Measurements from ENCODE around the gene ZEB2.

Gene ZEB2

DNA sequence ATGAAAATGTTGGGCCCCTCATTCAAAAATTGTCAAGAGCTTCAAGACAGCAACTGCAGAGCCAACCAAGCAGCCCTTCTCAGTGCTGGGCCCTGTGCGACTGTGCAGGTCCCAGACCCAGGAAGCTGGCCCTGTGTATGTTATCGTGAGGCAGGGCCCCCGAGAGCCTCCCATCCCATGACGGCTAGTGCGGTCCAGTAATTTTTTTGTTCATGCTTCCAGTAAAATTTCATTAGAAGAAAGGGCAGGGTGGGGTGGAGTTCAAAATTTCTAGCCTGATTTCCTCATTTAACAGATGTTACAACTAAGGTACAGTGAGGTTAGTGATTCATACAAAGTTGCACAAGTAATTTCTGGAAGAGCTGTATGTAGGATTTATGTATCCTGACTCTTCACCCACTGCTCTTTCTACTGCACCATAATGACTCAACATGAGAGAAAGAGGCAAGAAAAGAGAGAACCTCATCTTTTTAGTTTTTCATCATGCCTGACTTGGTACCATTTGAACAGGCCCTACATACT lies 105.5 kb downstream of the ZEB2 start:
- DNase-seq, result no peak

DNA sequence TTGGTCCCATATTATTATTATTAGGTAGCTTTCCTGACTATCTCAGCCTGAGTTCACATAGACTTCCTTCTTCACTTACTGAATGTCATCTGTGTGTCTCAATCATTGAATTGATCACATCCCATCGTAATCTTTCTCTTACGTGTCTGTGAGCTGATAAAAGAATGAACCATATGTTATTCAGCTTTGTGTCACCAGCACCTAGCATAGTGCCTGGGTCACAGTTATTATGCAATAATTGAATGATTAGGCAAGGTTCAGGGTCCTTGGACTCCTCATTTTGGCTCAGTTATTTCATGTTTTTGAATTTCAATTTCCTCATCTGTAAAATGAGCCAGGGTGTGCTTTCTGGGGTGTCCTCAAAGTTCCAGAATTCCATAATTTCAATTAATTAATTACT lies 107.2 kb downstream of the ZEB2 start:
- DNase-seq, result no peak

DNA sequence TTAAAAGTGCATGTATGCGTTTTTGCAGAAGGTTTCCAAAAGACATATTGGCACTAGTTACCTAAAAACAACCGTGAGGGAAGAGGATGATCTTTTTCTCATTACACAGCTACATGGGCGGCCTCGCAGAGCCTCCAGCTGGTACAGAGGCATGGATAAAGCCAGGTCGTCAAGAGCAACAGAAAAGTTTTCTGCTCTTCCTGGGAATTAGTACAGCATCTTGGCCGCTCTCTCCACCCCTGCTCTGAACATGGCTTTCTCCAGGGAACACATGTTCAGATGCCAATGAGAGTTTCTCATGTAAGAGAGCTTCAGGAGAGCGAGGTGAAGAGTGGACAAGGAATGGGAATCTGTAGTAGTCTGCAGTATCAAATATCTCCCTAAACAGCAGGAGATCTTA lies 108.4 kb downstream of the ZEB2 start:
- DNase-seq, result no peak

DNA sequence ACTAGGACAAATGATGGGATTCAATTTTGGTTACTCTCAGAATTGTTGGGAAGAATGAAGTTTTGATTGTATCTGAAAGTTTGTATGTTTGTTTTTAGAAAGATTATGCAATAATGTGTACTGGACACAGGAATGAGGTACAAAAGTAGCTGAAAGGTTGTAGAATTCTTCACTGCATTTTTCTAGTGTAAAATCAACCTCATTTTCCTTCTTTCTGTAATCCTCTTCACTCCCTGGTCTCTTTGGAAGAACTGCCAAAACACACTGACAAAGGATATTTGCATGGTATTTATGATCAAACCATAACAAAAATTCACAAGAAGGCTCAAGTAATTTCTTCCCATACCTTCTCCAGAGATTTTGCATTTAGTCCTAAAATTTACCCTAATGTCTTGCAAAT lies 110.7 kb downstream of the ZEB2 start:
- no peak for DNase-seq

DNA sequence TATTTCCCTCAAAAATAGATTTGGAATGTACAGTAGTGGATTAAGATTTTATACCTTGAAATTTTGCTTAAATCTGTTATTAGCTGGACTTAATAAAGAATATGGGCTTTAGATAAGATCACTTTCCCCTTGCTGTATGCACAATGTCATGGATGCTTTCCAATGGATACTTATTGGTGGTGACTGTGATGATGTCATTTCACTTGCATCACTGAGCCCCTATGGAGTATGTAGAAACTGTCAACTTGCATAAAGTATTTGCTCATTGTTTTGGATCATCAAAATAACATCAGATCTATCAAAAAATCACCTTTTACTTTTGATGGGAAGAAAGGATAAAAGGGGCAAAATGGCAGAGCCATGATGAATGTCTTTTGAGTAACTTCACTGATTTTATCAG lies 112.7 kb downstream of the ZEB2 start:
- DNase-seq, result no peak

DNA sequence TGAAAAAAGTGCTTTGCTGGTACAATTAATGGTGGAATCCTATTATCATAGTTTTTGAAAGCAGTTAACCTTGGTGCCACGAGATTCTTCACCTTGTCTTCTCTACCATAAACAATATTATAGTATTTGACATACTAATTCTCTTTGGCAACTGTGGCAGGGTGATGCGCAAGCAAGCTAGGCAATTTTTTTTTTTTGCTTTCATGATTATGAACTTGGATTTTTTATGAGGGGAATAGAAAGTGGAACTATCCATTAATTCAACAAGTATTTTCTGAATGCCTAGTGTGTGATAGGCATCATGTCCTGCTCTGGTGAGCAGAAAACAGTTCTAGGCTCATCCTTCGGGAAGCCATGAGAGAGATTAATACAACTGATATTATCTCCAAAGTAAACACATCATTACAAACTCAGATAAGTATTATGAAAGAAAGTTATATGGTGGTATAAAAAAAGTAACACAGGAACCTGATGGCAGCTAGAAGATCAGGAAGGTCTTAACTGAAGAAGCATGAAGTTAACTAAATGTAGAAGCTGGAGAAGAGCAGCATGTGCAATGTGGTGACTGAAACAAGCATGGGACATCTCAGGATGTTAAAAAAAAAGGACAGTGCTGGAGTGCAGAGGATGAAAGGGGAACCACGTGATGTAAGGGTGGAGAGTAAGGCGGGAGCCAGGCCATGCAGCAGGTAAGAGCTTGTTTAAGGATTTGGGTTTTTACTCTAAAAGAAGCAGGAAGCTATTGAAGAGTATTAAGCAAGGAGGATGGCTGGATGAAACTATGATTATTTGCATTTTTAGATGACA lies 113.7 kb downstream of the ZEB2 start:
- DNase-seq, result no peak

DNA sequence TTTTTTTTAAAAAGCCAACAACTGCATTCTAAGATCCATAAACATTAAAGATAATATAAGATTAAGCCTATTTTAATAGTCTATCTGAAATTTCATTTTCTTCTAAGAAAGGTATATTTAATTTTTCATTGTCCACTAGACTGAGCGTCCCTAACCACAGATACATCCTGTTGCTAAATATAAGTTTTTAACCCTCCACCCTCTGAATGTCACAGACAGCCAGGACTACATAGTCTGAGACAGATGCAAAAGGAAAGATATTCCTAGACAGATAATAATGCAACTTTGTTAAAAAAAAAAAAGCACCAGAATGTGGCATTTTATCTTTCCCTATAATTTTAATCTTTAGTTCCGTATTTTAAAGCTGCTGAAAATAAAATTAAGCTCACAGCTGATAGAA lies 114.6 kb downstream of the ZEB2 start:
- DNase-seq, result no peak

DNA sequence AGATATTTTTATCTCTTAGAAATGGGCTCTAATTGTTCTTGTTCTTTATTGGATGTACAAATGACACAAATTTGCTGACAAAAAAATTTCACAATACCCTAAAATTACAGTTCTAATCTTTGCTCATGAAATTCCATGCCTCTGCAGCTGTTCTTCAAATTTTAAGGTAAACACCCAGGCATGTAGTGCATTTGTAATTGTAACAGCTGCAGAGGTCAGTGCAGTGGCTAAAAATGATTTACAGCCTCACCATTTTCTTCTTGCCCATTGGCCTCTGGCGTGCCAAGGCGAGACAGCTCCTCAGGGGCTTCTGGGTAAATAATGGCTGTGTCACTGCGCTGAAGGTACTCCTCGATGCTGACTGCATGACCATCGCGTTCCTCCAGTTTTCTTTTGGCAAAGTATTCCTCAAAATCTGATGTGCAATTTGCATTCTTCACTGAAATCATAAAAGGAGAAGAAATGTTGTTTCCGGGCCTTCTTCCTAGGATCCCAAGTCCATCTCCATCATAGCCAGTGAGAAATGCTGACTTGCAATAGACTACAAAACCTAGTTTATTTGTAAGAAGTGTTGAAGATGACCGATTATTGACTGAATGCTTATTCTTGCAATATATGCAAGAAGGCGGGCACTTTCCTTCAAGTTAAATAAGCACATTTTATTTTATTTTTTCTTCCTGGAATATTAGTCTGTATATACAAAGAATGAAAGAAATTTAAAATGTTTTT lies 115.2 kb downstream of the ZEB2 start:
- DNase-seq, result no peak

DNA sequence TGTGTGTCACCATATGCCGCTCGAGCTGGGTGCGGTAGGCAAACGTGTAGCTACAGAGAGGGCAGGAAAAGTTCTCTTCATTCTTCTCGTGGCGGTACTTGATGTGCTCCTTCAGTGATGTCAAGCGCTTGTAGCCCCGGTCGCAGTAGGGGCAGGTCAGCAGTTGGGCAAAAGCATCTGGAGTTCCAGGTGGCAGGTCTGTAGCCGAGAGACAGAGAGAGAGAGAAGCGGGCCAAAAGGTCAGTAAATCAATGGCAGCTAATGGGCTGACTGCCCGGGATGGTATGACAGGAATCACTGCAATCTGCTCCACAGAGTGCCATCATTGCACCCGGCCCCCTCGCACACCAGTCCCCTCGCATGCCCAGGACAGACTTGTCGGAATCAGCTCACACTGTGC lies 116.0 kb downstream of the ZEB2 start:
- no peak for DNase-seq

DNA sequence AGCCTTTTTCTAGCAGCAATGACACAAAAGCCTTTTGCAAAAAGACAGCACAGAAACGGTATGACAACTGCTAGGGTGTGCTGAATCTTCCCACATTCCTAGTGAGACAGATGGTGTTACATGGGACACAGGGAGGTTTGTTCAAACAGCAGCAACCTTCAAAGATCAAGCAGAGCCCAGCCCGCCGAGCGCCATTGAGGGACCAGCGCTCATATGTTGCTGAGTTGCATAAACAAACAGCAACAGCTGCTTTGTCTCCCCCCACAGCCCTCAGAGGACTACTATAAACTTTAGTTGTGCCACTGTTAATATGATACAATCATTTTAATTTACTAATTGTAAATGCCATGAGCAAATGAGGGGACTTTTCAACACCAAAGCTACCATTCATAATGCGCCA lies 117.7 kb downstream of the ZEB2 start:
- DNase-seq, result no peak

DNA sequence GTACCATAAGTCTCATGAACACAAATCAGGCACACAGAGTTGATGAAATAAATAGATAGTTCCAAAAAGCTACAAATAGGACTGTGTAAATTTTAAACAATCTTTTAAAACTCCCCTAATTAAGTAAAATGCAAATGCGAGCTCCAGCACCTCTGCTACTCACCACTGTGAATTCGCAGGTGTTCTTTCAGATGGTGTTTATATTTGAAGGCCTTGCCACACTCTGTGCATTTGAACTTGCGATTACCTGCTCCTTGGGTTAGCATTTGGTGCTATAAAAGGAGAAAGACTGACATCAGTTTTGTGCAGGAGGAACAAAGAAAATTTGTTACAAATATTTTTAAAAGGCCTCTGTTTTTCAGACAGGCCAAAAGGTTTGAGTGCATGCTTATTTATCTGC lies 118.9 kb downstream of the ZEB2 start:
- DNase-seq, result no peak

DNA sequence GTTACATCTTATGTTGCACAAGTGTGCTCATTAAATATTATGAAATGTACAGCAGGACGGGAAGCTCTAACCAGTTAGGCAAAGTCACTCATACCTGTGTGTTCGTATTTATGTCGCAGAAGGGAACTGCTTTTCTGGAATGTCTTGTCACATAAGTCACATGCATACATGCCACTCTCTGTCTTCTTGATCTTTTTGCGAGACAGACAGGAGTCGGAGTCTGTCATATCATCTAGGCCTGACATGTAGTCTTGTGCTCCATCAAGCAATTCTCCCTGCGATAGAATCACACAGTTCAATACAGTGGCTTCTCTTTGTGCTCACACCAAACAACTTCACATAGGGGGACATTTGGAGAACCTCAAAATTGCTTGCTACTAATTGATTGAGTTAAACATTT lies 123.6 kb downstream of the ZEB2 start:
- no peak for DNase-seq

DNA sequence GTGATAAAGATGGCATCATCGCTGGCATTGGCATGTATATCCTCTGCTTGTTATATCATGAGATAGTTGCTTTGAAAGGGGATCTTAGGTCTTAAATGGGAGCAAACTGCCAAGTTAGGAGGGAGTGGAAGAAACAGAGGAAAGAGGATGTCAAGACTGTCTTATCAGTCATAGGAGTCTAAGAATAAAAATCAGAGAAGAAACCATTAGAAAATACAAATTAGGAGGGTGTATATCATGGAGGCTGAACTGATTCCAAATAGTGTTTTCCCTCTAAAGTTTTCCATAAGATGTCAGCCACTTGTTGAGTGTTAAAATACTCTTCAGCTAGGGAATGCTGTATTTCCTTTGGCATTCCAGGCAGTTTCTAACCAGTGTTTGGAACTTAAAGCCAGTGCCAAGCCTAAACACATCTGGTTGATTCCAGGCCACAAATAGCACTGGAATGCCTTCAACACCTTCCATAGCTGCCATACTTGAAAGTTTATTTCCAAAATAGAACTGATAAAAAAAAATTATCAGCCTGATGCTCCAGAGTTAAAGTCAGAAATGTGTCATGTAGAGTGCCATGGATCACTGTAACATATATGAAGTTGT lies 129.4 kb downstream of the ZEB2 start:
- DNase-seq, result no peak

DNA sequence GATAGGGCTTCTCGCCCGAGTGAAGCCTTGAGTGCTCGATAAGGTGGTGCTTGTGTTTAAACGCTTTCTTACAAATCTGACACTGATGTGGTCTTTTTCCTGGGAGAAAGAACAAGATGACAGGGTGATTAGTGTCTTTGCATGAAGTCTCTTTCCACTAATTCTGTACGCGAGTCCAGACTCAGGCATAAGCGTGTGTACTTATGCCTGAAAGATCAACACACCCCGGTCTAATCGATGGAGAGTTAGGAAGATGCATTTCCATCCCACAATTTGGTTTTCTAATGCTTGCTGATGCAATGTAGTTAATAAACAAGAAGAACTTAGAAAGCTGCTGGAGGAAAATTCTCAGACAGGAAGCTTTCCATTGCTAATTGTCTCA lies 130.0 kb downstream of the ZEB2 start:
- no peak for DNase-seq

DNA sequence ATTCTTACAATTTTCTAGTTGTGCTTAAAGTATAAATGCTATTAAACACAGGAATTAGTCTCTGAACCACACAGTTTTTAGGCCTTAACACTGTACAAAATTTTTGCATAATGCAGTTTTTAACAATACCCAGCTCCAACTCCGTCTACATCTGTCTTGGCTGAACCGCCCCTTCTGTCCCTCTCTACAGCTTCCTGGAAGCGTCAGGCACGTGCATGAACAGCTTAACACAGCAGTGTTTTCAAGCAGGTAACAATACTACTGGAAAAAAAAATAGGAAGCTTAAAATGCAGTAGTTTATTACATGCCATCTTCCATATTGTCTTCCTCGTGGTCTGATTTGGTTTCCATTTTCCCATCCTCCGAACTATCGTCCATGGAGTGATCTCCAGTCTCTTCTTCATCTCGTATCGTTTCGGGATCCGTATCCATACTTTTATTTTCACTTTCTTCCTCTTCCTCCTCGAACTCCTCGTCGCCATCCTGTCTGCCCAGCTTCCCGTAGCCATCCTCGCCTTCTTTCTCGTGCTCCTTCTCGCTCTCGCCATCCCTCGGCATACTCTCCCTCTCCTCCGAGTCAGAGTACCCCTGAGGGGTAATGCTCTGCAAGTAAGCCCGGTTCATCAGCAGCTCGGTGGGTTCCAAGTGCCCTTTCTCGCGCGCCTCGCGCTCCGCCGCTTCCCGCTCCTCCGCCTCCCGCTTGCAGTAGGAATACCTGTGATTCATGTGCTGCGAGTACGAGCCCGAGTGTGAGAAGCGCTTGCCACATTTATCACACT lies 130.6 kb downstream of the ZEB2 start:
- no peak for DNase-seq

DNA sequence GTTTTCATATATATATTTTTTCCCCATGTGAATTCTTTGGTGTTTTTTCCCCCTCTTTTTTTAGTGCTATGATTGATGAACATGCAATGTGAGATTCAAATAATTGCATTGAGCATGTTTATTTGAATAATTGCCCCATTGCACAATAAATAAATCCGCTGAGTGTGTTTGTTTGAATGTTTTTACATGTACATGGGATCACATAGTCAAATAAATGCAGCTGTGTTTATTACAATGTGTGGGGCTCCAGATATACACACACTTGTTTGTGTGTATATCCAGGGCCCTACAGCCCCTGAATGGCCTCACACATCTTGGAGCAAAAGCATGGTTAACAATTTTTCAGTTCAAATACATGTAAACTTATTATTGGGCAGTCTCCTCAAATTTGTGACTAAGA lies 134.5 kb downstream of the ZEB2 start:
- DNase-seq, result no peak

DNA sequence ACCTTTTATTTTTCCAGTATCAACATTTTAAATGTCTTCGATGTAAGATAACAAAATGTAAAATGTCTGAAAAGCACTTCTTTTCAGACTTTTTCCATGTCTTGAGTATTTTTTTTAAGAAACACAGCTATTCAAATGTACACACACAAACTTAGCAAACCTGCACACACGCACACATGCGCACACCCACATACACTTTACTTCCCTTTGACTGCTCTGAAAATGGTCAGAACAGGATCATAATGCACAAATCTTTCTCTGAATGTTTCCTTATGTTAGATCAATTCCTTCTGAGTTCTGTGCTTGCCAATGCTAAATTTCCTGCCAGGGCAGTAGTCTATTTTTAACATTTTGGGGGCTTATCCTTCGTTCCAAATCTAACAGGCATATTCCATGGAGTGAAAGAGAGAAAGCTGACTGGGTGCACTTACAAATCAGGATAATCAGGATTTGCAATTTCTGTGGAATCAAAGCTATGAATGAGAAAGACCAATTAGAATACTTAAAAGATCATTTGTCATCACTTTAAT lies 136.3 kb downstream of the ZEB2 start:
- DNase-seq, result no peak

DNA sequence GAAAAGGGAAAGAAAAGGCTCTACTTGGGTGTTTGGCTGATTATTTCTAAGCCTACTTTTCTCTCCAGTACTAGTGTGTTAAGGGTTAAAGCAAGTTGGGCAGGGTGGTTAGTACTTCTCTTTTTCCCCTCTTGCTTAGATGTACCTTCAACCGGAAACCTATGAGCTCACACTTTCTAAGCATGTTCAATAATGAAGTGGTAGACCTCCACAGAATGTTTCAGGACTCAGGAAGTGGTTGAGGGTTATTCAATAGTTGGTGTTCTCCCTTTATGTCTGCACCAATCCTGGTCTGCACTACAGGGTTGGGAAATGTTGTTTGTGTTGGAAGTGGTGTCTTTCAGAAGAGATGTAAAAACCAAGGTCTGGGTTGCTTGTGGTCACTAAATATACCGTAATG lies 137.1 kb downstream of the ZEB2 start:
- DNase-seq, result no peak

DNA sequence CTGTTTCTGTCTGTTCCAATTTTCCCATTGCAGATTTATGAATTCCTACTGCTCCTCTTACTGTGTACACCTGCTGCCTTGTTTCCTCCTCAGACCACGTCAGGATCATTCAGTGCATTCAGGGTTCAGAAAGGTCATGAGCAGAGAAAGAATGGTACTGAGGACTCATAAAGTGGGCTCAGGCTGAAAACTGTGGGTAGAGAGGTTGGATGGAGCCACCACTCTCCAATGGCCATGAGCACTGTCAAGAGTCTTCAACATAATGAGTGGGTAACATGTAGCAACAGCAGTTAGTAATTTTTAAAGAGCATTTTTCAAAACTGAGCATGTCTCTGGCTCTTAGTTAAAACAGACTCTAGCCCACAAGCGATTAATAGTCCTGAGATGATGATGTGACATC lies 138.2 kb downstream of the ZEB2 start:
- no peak for DNase-seq

DNA sequence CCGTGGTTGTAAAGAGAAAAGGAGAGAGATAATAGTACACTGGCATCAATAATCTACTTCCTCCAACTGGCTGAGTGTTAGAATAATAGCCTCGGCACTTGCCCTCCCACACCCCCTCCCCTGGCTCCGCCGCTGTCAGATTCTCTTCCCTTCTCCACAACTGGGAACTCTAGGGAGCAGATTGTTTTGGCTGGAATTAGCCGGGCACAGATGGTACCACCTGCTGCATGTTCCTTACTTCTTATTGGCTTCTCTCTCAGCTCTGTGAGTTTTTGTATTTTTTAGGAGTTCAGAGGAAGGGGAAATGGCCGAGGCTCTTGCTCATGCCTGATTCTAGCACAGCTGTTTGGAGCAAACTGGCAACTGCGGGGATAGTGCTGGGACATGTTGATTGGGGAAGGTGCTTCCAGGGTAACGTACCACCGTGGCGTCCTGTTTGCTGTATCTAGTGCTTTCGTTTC lies 140.0 kb downstream of the ZEB2 start:
- DNase-seq, result no peak

DNA sequence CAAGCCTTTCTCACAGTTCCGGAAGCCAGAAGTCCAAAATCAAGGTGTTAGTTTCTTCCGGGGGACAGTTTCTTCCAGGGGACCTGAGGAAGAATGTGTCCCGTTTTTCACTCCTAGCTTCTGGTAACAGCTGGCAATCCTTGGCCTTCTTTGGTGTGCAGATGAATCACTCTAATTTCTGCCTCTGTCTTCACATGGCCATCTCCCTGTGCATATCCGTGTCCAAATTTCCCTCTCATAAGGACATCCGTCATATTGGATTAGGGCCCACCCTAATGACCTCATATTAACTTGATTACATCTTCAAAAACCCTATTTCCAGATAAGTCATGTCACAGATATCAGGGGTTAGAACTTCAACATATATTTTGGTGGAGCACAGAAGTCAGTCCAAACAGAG lies 141.4 kb downstream of the ZEB2 start:
- DNase-seq, result no peak

DNA sequence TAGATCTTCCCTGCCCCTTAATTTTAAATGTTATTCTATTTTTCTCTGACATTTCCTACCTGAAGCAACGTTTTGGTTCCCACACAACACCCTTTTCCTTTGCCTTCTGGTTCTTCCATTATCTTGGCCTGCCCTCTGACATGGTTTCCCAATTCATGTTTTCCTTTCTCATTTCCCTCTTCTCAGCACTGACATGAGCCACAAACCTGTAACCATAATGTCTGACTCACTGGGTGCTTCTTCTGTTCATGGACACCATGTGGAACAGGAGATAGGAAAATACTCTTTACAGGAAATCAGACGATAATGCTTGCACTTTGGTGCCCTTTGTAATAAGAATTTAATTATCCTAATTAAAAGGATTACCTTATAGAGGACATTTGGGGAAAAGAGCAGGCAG lies 142.0 kb downstream of the ZEB2 start:
- DNase-seq, result no peak

DNA sequence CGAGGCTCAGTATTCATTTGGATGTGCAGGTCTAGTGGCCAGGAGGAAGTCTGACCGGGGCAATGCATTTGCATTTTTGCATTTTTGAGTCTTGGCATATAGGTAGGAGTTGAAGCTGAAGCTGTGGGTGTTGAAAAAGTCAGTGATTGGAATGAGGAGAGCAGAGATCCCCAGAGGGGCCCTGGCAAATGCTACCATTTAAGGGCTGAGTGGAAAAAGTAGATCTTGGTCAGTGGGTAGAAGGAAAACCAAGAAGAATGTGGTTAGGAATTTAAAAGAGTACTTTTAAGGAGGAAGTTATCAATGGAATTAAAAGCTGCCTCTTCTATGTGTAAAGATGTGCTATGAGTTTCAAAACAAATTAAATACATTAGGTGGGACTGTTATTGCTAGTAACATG lies 143.0 kb downstream of the ZEB2 start:
- DNase-seq, result no peak
